Measurements from ENCODE around the gene CCDC136. TPM values are rescaled to one million over a fixed set of nuclear protein-coding genes. Genes with fewer than 3 reads are reported as not detected.

CCDC136 gene
- 1 to 10 TPM; 4.8 to 5.3 TPM for total RNA-seq

GRCh38 chr7:128791121-128791971 is at the start of gene CCDC136:
TSS of gene CCDC136 (plus strand) at chr7:128791968. CDS start at chr7:128792412, 444 bp downstream.
- Mint-ChIP-seq H3K4me3 (peak within 1 kb of the TSS; percentile 77), H3K4me1 (peaks cover 9% of the 10 kb centered on the region), H3K36me3 (ENCODE audit: low read depth) (no peaks in the 10 kb centered on the region), H3K27ac (no peak within 1 kb of the TSS), H3K9me3 (no peaks in the 10 kb centered on the region), H3K27me3 (peaks cover 30% of the 10 kb centered on the region)
- ChIA-PET CTCF (no interaction called here), POLR2A (interaction anchor here (1.3 kb wide), 1 partner anchor 52 kb away, joined by 4 read pairs; the partner anchor contains the start of gene CALU)
- DNase-seq: peak; percentile 82

- Mint-ChIP-seq H3K4me3 (no peak overlapping the region), H3K27me3 (no peaks in the 10 kb centered on the region), H3K27ac (no peak overlapping the region), H3K36me3 (ENCODE audit: low read depth) (peaks cover 27% of the 10 kb centered on the region), H3K9me3 (no peaks in the 10 kb centered on the region), H3K4me1 (peaks cover 45% of the 10 kb centered on the region)
- POLR2A ChIA-PET: interaction anchor here (1.5 kb wide), 1 partner anchor 312 kb away, joined by 3 read pairs; no protein-coding TSS in a partner anchor
- CTCF ChIA-PET: no interaction called here
- no peak for DNase-seq
Observed at GRCh38 chr7:128742206-128742605, 49.6 kb upstream of the CCDC136 start.

GRCh38 chr7:128743112-128743772 is 48.5 kb upstream of the CCDC136 start:
- ChIA-PET POLR2A (no interaction called here), CTCF (interaction anchor here (0.6 kb wide), 1 partner anchor 11 kb away, joined by 5 read pairs; no protein-coding TSS in a partner anchor)
- Mint-ChIP-seq H3K4me3 (no peak overlapping the region), H3K27ac (no peak overlapping the region), H3K36me3 (ENCODE audit: low read depth) (peaks cover 35% of the 10 kb centered on the region), H3K9me3 (no peaks in the 10 kb centered on the region), H3K27me3 (no peaks in the 10 kb centered on the region), H3K4me1 (peaks cover 51% of the 10 kb centered on the region)
- DNase-seq: no peak

GRCh38 chr7:128744366-128744905 is 47.3 kb upstream of the CCDC136 start:
- H3K27ac Mint-ChIP-seq: no peak overlapping the region
- no peak for DNase-seq
- H3K4me1 Mint-ChIP-seq: peaks cover 45% of the 10 kb centered on the region
- H3K36me3 Mint-ChIP-seq (ENCODE audit: low read depth): peaks cover 45% of the 10 kb centered on the region
- H3K4me3 Mint-ChIP-seq: no peak overlapping the region
- CTCF ChIA-PET: no interaction called here
- no peaks in the 10 kb centered on the region for H3K9me3 Mint-ChIP-seq
- H3K27me3 Mint-ChIP-seq: no peaks in the 10 kb centered on the region
- POLR2A ChIA-PET: no interaction called here

GRCh38 chr7:128745706-128746105 is 46.1 kb upstream of the CCDC136 start:
- H3K9me3 Mint-ChIP-seq: no peaks in the 10 kb centered on the region
- CTCF ChIA-PET: no interaction called here
- H3K36me3 Mint-ChIP-seq (ENCODE audit: low read depth): peaks cover 48% of the 10 kb centered on the region
- peaks cover 35% of the 10 kb centered on the region for H3K4me1 Mint-ChIP-seq
- H3K27ac Mint-ChIP-seq: no peak overlapping the region
- DNase-seq: no peak
- POLR2A ChIA-PET: no interaction called here
- no peaks in the 10 kb centered on the region for H3K27me3 Mint-ChIP-seq
- no peak overlapping the region for H3K4me3 Mint-ChIP-seq

- Mint-ChIP-seq H3K27me3 (no peaks in the 10 kb centered on the region), H3K27ac (no peak overlapping the region), H3K9me3 (no peaks in the 10 kb centered on the region), H3K36me3 (ENCODE audit: low read depth) (peaks cover 45% of the 10 kb centered on the region), H3K4me3 (no peak overlapping the region), H3K4me1 (peaks cover 20% of the 10 kb centered on the region)
- POLR2A ChIA-PET: interaction anchor here (1.8 kb wide), 1 partner anchor 8 kb away, joined by 11 read pairs; the partner anchor contains the start of gene CALU
- CTCF ChIA-PET: interaction anchor here (1.1 to 1.4 kb wide), 2 partner anchors 53 to 344 kb away, joined by 3 read pairs; no protein-coding TSS in a partner anchor
- DNase-seq: no peak
Observed at GRCh38 chr7:128747327-128748079, 44.3 kb upstream of the CCDC136 start.

GRCh38 chr7:128752251-128752650 is 39.5 kb upstream of the CCDC136 start:
- H3K27ac Mint-ChIP-seq: no peak overlapping the region
- peaks cover 7% of the 10 kb centered on the region for H3K4me1 Mint-ChIP-seq
- DNase-seq: no peak
- ChIA-PET CTCF (no interaction called here), POLR2A (no interaction called here)
- no peaks in the 10 kb centered on the region for H3K9me3 Mint-ChIP-seq
- no peaks in the 10 kb centered on the region for H3K27me3 Mint-ChIP-seq
- peaks cover 57% of the 10 kb centered on the region for H3K36me3 Mint-ChIP-seq (ENCODE audit: low read depth)
- no peak overlapping the region for H3K4me3 Mint-ChIP-seq

- H3K4me3 Mint-ChIP-seq: no peak overlapping the region
- POLR2A ChIA-PET: interaction anchor here (2.7 kb wide), 1 partner anchor 16 kb away, joined by 11 read pairs; the partner anchor contains the start of gene CALU
- no peaks in the 10 kb centered on the region for H3K9me3 Mint-ChIP-seq
- no peak for DNase-seq
- H3K27me3 Mint-ChIP-seq: no peaks in the 10 kb centered on the region
- no peak overlapping the region for H3K27ac Mint-ChIP-seq
- H3K36me3 Mint-ChIP-seq (ENCODE audit: low read depth): peaks cover 41% of the 10 kb centered on the region
- no peaks in the 10 kb centered on the region for H3K4me1 Mint-ChIP-seq
- CTCF ChIA-PET: interaction anchor here (1.2 kb wide), 1 partner anchor 12 kb away, joined by 5 read pairs; no protein-coding TSS in a partner anchor
Observed at GRCh38 chr7:128755075-128755818, 36.5 kb upstream of the CCDC136 start.

GRCh38 chr7:128755819-128756476 is 35.8 kb upstream of the CCDC136 start:
- ChIA-PET CTCF (interaction anchor here (1.3 kb wide), 1 partner anchor 16 kb away, joined by 5 read pairs; no protein-coding TSS in a partner anchor), POLR2A (interaction anchor here (1.0 kb wide), 1 partner anchor 16 kb away, joined by 3 read pairs; no protein-coding TSS in a partner anchor)
- Mint-ChIP-seq H3K4me3 (no peak overlapping the region), H3K9me3 (no peaks in the 10 kb centered on the region), H3K27me3 (no peaks in the 10 kb centered on the region), H3K27ac (no peak overlapping the region), H3K4me1 (no peaks in the 10 kb centered on the region), H3K36me3 (ENCODE audit: low read depth) (peaks cover 43% of the 10 kb centered on the region)
- DNase-seq: no peak

GRCh38 chr7:128757203-128757602 is 34.6 kb upstream of the CCDC136 start:
- H3K4me3 Mint-ChIP-seq: no peak overlapping the region
- H3K9me3 Mint-ChIP-seq: no peaks in the 10 kb centered on the region
- H3K4me1 Mint-ChIP-seq: no peaks in the 10 kb centered on the region
- no peak overlapping the region for H3K27ac Mint-ChIP-seq
- peaks cover 53% of the 10 kb centered on the region for H3K36me3 Mint-ChIP-seq (ENCODE audit: low read depth)
- CTCF ChIA-PET: no interaction called here
- H3K27me3 Mint-ChIP-seq: no peaks in the 10 kb centered on the region
- no peak for DNase-seq
- POLR2A ChIA-PET: interaction anchor here (1.1 kb wide), 1 partner anchor 17 kb away, joined by 3 read pairs; no protein-coding TSS in a partner anchor

- H3K27ac Mint-ChIP-seq: no peak overlapping the region
- CTCF ChIA-PET: interaction anchor here (0.9 kb wide), 1 partner anchor 125 kb away, joined by 3 read pairs; no protein-coding TSS in a partner anchor
- no peak for DNase-seq
- no peaks in the 10 kb centered on the region for H3K4me1 Mint-ChIP-seq
- POLR2A ChIA-PET: no interaction called here
- H3K27me3 Mint-ChIP-seq: no peaks in the 10 kb centered on the region
- H3K4me3 Mint-ChIP-seq: no peak overlapping the region
- no peaks in the 10 kb centered on the region for H3K9me3 Mint-ChIP-seq
- H3K36me3 Mint-ChIP-seq (ENCODE audit: low read depth): peaks cover 50% of the 10 kb centered on the region
Observed at GRCh38 chr7:128758553-128758952, 33.2 kb upstream of the CCDC136 start.

Data from activated CD4-positive, alpha-beta memory T cell treated with anti-CD3 and anti-CD28 coated beads, Interleukin-2, amount 10 ng/mL, durations not matched to agents 7 days and 5 days (primary cell).